Measurements from ENCODE around the gene RXFP4. TPM values are rescaled to one million over a fixed set of nuclear protein-coding genes. Genes with fewer than 3 reads are reported as not detected.

RXFP4 gene
- total and polyA plus RNA-seq, 5 experiments from 2014 or later, result 0.46 TPM; not detected in 4

- Mint-ChIP-seq H3K9me3 (no peaks in the 10 kb centered on the region), H3K4me3 (peak overlapping the region in 9 of 10 donors; percentile 26 to 66 (median 53)), H3K4me1 (peaks cover 7 to 42% (median 35%) of the 10 kb centered on the region in 4 donors), H3K36me3 (peaks cover 0 to 60% (median 2%) of the 10 kb centered on the region in 3 donors), H3K27me3 (no peaks in the 10 kb centered on the region), H3K27ac (peak overlapping the region in 7 of 10 donors; percentile 1 to 71 (median 31))
- POLR2A ChIA-PET, result interaction anchor here (0.8 to 4.2 kb wide), 4 partner anchors 9 to 89 kb away, joined by 3 to 74 read pairs (median 4); partner anchors contain the start of genes ARHGEF2 and SSR2
- ATAC-seq (no peak), DNase-seq (no peak)
These were observed 9.4 kb upstream of the RXFP4 start for GRCh38 chr1:155932081-155932480.

DNA sequence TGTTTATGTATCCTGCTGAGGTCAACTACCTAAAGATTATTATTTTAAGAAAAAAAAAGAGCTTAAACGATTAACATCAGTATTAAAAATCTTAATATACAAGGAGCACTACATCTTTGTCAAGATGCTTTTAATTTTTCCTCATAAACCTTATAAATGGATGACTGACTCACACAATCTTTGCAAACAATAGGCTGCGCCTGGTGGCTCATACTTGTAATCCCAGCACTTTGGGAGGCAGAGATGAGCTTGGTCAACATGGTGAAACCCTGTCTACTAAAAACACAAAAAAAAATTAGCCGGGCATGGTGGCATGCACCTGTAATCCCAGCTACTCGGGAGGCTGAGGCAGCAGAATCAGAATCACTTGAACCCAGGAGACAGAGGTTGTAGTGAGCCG, 9.0 kb upstream of the RXFP4 start:
- DNase-seq, result no peak
- Mint-ChIP-seq H3K36me3 (peaks cover 0 to 55% (median 0%) of the 10 kb centered on the region in 3 donors), H3K9me3 (no peaks in the 10 kb centered on the region), H3K4me3 (peak overlapping the region in 8 of 10 donors; percentile 29 to 66 (median 52)), H3K27me3 (no peaks in the 10 kb centered on the region), H3K4me1 (peaks cover 7 to 42% (median 35%) of the 10 kb centered on the region in 4 donors), H3K27ac (peak overlapping the region in 5 of 10 donors; percentile 27 to 76 (median 62))
- ATAC-seq, result no peak
- POLR2A ChIA-PET, result interaction anchor here (0.7 to 4.2 kb wide), 5 partner anchors 9 to 89 kb away, joined by 3 to 74 read pairs (median 4); partner anchors contain the start of genes ARHGEF2, GON4L and SSR2

DNA sequence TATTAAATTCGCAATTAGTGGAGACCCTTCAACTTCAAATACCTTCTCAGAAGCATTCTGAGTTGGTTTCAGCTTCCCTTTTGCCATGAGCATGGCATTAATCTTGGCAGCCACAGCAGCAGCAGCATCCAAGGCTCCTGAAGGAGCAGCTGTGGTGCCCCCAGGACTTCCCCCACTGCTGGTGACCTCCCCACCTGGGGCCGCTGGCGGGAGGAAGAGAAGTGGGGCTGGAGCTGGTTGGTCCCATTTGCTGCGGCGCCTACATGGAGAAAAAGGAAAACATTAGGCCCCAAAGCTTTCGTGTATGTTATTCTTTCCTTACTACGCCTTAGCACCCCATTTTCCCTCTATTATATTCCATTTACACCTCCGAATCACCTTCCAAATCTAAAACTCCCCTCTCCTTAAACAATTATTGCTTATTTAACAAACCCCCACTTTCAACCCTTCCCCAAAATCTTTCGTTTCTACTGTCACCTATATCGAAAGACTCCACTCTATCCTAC, 7.8 kb upstream of the RXFP4 start:
- POLR2A ChIA-PET, result interaction anchor here (0.6 to 4.2 kb wide), 12 partner anchors 9 to 1662 kb away, joined by 4 to 74 read pairs (median 6); partner anchors contain the start of genes ARHGEF2, GON4L and SYT11
- peak overlapping the region in 1 of 10 donors; percentile 80 for H3K27ac Mint-ChIP-seq
- H3K4me3 Mint-ChIP-seq, result no peak overlapping the region
- no peak for DNase-seq
- no peaks in the 10 kb centered on the region for H3K27me3 Mint-ChIP-seq
- no peak for ATAC-seq
- H3K36me3 Mint-ChIP-seq, result peaks cover 0 to 44% (median 0%) of the 10 kb centered on the region in 3 donors
- peaks cover 11 to 50% (median 41%) of the 10 kb centered on the region in 4 donors for H3K4me1 Mint-ChIP-seq
- H3K9me3 Mint-ChIP-seq, result no peaks in the 10 kb centered on the region

DNA sequence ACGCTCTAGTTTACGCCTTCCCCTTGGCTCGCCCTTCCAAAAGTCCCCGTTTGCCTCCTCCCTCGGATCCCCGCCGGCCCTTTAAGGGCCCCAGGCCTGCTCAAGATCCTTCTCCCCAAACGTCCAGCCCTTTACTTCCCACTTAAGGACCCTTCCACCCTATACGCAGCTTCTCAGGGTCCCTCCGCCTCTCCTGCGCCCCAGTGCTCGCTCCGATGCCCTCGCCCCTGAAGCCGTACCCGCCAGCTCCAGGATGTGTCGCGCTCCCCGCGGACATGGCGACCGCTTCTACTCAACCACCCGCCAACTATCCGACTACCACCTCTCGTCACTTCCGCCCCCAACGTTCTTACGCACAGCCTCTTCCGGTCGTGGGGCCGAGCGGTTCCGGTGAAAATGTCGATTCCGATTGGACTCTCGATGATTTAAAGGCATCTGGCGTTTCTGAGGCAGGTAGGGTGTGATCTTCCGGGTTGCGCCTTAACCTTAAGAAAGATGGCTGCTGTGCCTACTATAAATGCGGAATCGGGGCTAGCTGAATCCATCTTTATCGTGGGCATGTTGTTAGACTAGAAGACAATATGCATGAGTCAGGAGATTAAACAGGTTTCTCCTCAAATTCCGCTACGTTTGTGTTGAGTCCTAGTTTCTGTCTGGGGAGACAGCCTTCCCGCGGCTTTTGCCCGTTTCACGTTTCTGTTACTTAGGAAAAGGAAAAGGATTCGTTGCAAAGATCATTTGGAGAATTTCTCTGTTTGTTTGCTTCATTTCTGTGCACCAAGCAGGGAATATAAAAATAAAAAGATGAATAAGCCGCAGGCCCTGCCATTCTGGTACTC, 7.1 kb upstream of the RXFP4 start, which contains the start of gene KHDC4:
Gene KHDC4, minus strand, starts transcription at position 317 of the 839 bp plus-strand sequence. Its CDS starts 40 bp downstream, at position 277.
- POLR2A ChIA-PET, result interaction anchor here (0.6 to 4.2 kb wide), 17 partner anchors 10 to 1937 kb away, joined by 3 to 74 read pairs (median 6); partner anchors contain the start of genes ARHGEF2, GON4L and SYT11
- H3K9me3 Mint-ChIP-seq, result no peaks in the 10 kb centered on the region
- peak; percentile 94 to 95 for ATAC-seq
- H3K4me3 Mint-ChIP-seq, result peak within 1 kb of the TSS in 1 of 10 donors; percentile 70
- no peaks in the 10 kb centered on the region for H3K27me3 Mint-ChIP-seq
- peaks cover 0 to 37% (median 0%) of the 10 kb centered on the region in 3 donors for H3K36me3 Mint-ChIP-seq
- H3K27ac Mint-ChIP-seq, result peak within 1 kb of the TSS in 3 of 10 donors; percentile 27 to 80 (median 74)
- DNase-seq, result peak; percentile 85 to 98 (median 95)
- peaks cover 9 to 48% (median 36%) of the 10 kb centered on the region in 4 donors for H3K4me1 Mint-ChIP-seq

GRCh38 chr1:155934936-155935590, 6.4 kb upstream of the RXFP4 start:
- POLR2A ChIA-PET, result interaction anchor here (0.6 to 4.2 kb wide), 13 partner anchors 10 to 1938 kb away, joined by 3 to 74 read pairs (median 6); partner anchors contain the start of genes ARHGEF2, GON4L and SYT11
- Mint-ChIP-seq H3K4me3 (peak overlapping the region in 1 of 10 donors; percentile 70), H3K27ac (peak overlapping the region in 2 of 10 donors; percentile 27 to 74), H3K36me3 (peaks cover 0 to 30% (median 0%) of the 10 kb centered on the region in 3 donors), H3K9me3 (no peaks in the 10 kb centered on the region), H3K27me3 (no peaks in the 10 kb centered on the region), H3K4me1 (peaks cover 6 to 48% (median 35%) of the 10 kb centered on the region in 4 donors)
- DNase-seq, result no peak
- ATAC-seq, result no peak

DNA sequence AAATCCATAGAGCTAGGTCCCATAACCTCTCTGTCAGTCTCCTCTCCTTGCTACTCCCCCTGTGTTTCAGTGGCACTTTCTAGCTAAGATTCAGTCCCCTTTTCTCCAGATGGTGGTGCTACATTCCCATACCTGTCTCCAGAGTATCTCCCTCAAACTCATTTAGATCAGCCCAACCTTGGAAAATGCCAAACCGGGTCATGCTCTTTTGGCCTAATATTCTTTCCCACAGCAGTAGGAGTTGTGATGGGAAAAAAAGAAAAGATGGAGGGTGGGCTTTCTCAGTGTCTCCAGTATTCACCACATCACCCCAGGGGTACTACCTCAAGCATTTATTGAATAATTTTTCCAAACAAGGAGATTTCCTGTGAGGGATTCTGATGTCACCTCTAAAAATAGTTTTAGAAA, 3.2 kb upstream of the RXFP4 start:
- Mint-ChIP-seq H3K27ac (peak overlapping the region in 8 of 10 donors; percentile 0 to 83 (median 44)), H3K36me3 (peaks cover 0 to 2% (median 0%) of the 10 kb centered on the region in 3 donors), H3K4me1 (peaks cover 14 to 50% (median 41%) of the 10 kb centered on the region in 4 donors), H3K27me3 (no peaks in the 10 kb centered on the region), H3K9me3 (no peaks in the 10 kb centered on the region), H3K4me3 (peak overlapping the region in 3 of 10 donors; percentile 0 to 57 (median 1))
- DNase-seq (peak in 5 of 10 donors; percentile 21 to 57 (median 35)), ATAC-seq (no peak)
- POLR2A ChIA-PET, result interaction anchor here (0.5 to 3.3 kb wide), 12 partner anchors 11 to 240 kb away, joined by 4 to 23 read pairs (median 8); partner anchors contain the start of genes ARHGEF2 and SSR2

DNA sequence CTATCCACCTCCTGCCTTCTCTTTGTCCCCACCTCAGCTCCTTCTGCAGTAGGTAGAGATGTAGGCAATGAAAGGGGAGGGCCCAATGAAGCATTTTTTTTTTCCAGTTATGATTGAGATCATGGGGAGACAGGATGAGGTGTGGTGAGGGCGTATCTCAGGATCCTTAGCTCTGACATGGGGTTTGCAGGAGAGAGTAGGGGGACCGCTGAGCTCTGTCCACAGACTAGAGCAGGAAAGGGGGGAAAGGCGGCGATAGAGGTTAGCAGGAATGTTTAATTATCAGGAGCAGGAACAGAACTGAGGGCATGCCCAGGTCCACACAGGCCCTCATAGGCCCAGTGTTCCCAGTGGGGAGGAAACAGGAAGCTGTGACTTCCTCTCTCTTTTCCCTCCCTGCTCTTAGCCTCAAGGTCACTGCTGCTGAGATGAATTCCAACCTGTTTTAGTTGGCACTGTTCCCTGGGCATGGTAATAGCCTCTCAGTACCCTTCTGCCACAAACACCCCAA, 901 bp upstream of the RXFP4 start:
- ATAC-seq, result peak in 1 of 2 donors; percentile 30
- Mint-ChIP-seq H3K4me3 (peak overlapping the region in 6 of 10 donors; percentile 5 to 73 (median 45)), H3K36me3 (no peaks in the 10 kb centered on the region), H3K4me1 (peaks cover 20 to 69% (median 59%) of the 10 kb centered on the region in 4 donors), H3K27ac (peak overlapping the region; percentile 57 to 90 (median 82)), H3K9me3 (no peaks in the 10 kb centered on the region), H3K27me3 (no peaks in the 10 kb centered on the region)
- POLR2A ChIA-PET, result interaction anchor here (0.6 to 6.9 kb wide), 9 partner anchors 16 to 47 kb away, joined by 3 to 83 read pairs (median 6); partner anchors contain the start of gene ARHGEF2
- DNase-seq, result no peak

GRCh38 chr1:155941845-155942531, 550 bp downstream of the RXFP4 start:
- Mint-ChIP-seq H3K27me3 (no peaks in the 10 kb centered on the region), H3K27ac (peak overlapping the region in 8 of 10 donors; percentile 27 to 96 (median 81)), H3K9me3 (no peaks in the 10 kb centered on the region), H3K4me1 (peaks cover 25 to 84% (median 73%) of the 10 kb centered on the region in 4 donors), H3K4me3 (peak overlapping the region in 1 of 10 donors; percentile 22), H3K36me3 (peaks cover 0 to 10% (median 3%) of the 10 kb centered on the region in 3 donors)
- DNase-seq (no peak), ATAC-seq (no peak)
- POLR2A ChIA-PET, result interaction anchor here (0.9 to 6.9 kb wide), 6 partner anchors 10 to 40 kb away, joined by 3 to 83 read pairs (median 4); partner anchors contain the start of gene ARHGEF2

- peak overlapping the region in 9 of 10 donors; percentile 2 to 96 (median 64) for H3K27ac Mint-ChIP-seq
- POLR2A ChIA-PET, result interaction anchor here (0.6 to 6.9 kb wide), 8 partner anchors 8 to 40 kb away, joined by 3 to 83 read pairs (median 5); partner anchors contain the start of genes ARHGEF2 and KHDC4
- DNase-seq (no peak), ATAC-seq (no peak)
- peaks cover 0 to 15% (median 4%) of the 10 kb centered on the region in 3 donors for H3K36me3 Mint-ChIP-seq
- no peaks in the 10 kb centered on the region for H3K9me3 Mint-ChIP-seq
- H3K4me3 Mint-ChIP-seq, result no peak overlapping the region
- H3K27me3 Mint-ChIP-seq, result no peaks in the 10 kb centered on the region
- peaks cover 27 to 88% (median 76%) of the 10 kb centered on the region in 4 donors for H3K4me1 Mint-ChIP-seq
These were observed 1.2 kb downstream of the RXFP4 start for GRCh38 chr1:155942578-155943141.

DNA sequence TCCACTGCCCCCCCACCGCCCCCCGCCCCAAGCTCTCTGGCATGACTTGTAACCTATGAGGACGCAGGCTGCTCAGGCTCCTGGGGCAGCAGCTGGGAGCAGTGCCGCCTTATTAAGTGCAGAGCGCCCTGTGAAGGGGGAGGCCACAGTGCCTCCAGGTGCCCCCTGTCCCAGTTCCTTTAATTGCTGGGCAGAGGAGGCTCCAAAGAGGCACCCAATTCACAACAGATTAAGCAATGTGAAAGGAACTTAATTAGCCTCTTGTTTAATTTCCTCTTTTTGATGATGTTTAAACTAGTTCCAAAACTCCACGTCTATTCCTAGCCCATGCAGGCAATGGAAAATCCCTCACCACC, 3.0 kb downstream of the RXFP4 start:
- no peak for DNase-seq
- peaks cover 23 to 78% (median 71%) of the 10 kb centered on the region in 4 donors for H3K4me1 Mint-ChIP-seq
- peaks cover 0 to 33% (median 7%) of the 10 kb centered on the region in 3 donors for H3K36me3 Mint-ChIP-seq
- H3K27ac Mint-ChIP-seq, result peak overlapping the region; percentile 53 to 96 (median 92)
- POLR2A ChIA-PET, result interaction anchor here (0.8 to 6.9 kb wide), 5 partner anchors 10 to 38 kb away, joined by 3 to 83 read pairs (median 25); partner anchors contain the start of genes ARHGEF2 and KHDC4
- H3K4me3 Mint-ChIP-seq, result peak overlapping the region in 5 of 10 donors; percentile 24 to 68 (median 53)
- no peaks in the 10 kb centered on the region for H3K9me3 Mint-ChIP-seq
- no peak for ATAC-seq
- H3K27me3 Mint-ChIP-seq, result no peaks in the 10 kb centered on the region

Measured in naive thymus-derived CD8-positive, alpha-beta T cell (primary cell).